ENCODE results near the gene RBFOX2.

Gene RBFOX2

GRCh38 chr22:35993048-35993714 is 35.4 kb downstream of the RBFOX2 start:
- H3K4me3 ChIP-seq (ENCODE audit: control insufficient read depth, low read depth, low read length): no peak overlapping the region
- no peak for DNase-seq (ENCODE audit: low read depth)
- no peak for TF ChIP-seq CTCF (conservative IDR thresholded peaks at IDR 0.05; ENCODE audit: control insufficient read depth, insufficient read depth, low read depth, low read length)

GRCh38 chr22:35991168-35991567 is 37.5 kb downstream of the RBFOX2 start:
- no peak overlapping the region for H3K4me3 ChIP-seq (ENCODE audit: control insufficient read depth, low read depth, low read length)
- no peak for DNase-seq (ENCODE audit: low read depth)
- no peak for TF ChIP-seq CTCF (conservative IDR thresholded peaks at IDR 0.05; ENCODE audit: control insufficient read depth, insufficient read depth, low read depth, low read length)

- no peak for TF ChIP-seq CTCF (conservative IDR thresholded peaks at IDR 0.05; ENCODE audit: control insufficient read depth, insufficient read depth, low read depth, low read length)
- no peak for DNase-seq (ENCODE audit: low read depth)
- no peak overlapping the region for H3K4me3 ChIP-seq (ENCODE audit: control insufficient read depth, low read depth, low read length)
Observed at GRCh38 chr22:35988030-35988429, 40.6 kb downstream of the RBFOX2 start.

GRCh38 chr22:35987487-35987886 is 41.1 kb downstream of the RBFOX2 start:
- peak; percentile 85 for DNase-seq (ENCODE audit: low read depth)
- no peak overlapping the region for H3K4me3 ChIP-seq (ENCODE audit: control insufficient read depth, low read depth, low read length)
- TF ChIP-seq CTCF (conservative IDR thresholded peaks at IDR 0.05; ENCODE audit: control insufficient read depth, insufficient read depth, low read depth, low read length): no peak

- H3K4me3 ChIP-seq (ENCODE audit: control insufficient read depth, low read depth, low read length): no peak overlapping the region
- DNase-seq (ENCODE audit: low read depth): peak; percentile 40
- TF ChIP-seq CTCF (conservative IDR thresholded peaks at IDR 0.05; ENCODE audit: control insufficient read depth, insufficient read depth, low read depth, low read length): no peak
Observed at GRCh38 chr22:35986088-35986487, 42.5 kb downstream of the RBFOX2 start.

GRCh38 chr22:35985371-35985770 is 43.3 kb downstream of the RBFOX2 start:
- DNase-seq (ENCODE audit: low read depth): no peak
- no peak for TF ChIP-seq CTCF (conservative IDR thresholded peaks at IDR 0.05; ENCODE audit: control insufficient read depth, insufficient read depth, low read depth, low read length)
- H3K4me3 ChIP-seq (ENCODE audit: control insufficient read depth, low read depth, low read length): no peak overlapping the region
